Vagina (tissue), 2 donors: Measurements from ENCODE around the gene KRTAP4-9.

Source experiments
- CTCF ChIP-seq, 3 experiments: fragments of 450-650 bp in 2 of 3; fragments of 200-600 bp in 1 of 3; sonication (generic) in 1 of 3; IDR thresholded peaks; one replicate each; pipeline ENCODE4 v1.5.1; 2017 to 2019; ENCODE audit warnings: antibody characterized with exemption in 3 of 3, mild to moderate bottlenecking in 2 of 3, moderate library complexity in 2 of 3
- POLR2A ChIP-seq, 2 donors: fragments of 450-650 bp; IDR thresholded peaks; one replicate each; pipeline ENCODE4 v1.6.1; 2017; ENCODE audit warnings: antibody characterized with exemption in 2 of 2, mild to moderate bottlenecking in 2 of 2, moderate library complexity in 2 of 2
- POLR2AphosphoS5 ChIP-seq, 2 donors: sonication (generic); formaldehyde crosslinking; IDR thresholded peaks; one replicate each; pipeline ENCODE4 v1.9.0; 2017; ENCODE audit warnings: antibody characterized with exemption in 2 of 2, mild to moderate bottlenecking in 2 of 2, low read depth in 1 of 2; ENCODE audit not compliant: insufficient read depth in 1 of 2

GRCh38 chr17:41067281-41067680 is 37.9 kb upstream of the KRTAP4-9 start:
- TF ChIP-seq CTCF (IDR thresholded peaks at IDR 0.05) = no peak
- no peak for TF ChIP-seq POLR2AphosphoS5 (IDR thresholded peaks at IDR 0.05; ENCODE audit: insufficient read depth in 1 of 2, low read depth in 1 of 2)
- no peak for TF ChIP-seq POLR2A (IDR thresholded peaks at IDR 0.05)
